ENCODE results near the gene TRAF3IP1.

The TRAF3IP1 gene

DNA sequence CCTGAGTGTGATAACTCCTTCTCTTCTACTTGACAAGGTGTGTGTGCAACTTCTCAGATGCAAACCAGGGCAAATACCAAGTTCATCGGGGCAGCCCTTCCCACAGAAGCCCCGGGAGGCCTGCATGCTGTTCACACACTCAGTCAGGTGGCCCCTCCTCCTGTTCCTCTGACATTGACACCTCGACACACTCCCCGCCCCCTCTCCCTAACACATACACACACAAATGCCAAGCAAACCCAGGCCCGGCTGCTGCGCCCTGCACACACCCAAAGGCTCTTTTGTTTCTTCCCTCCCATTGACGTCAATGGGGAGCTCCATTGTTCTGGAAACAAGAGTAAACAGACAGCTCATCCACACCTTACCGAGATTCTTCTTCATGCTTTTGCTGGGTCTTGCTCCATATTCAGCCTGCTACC lies 30.2 kb upstream of the TRAF3IP1 start:
- Histone ChIP-seq H3K27ac (no peak overlapping the region), H3K27me3 (peaks cover 3% of the 10 kb centered on the region), H3K4me3 (ENCODE audit: low read depth in 1 of 2, low read length in 1 of 2) (no peak overlapping the region), H3K4me1 (ENCODE audit: control insufficient read depth in 1 of 2, insufficient read depth in 1 of 2, low read depth in 1 of 2, low read length in 1 of 2) (peaks cover 23 to 25% of the 10 kb centered on the region in 2 experiments), H3K36me3 (no peaks in the 10 kb centered on the region), H3K9me3 (no peaks in the 10 kb centered on the region)
- TF ChIP-seq, protein P1, sequence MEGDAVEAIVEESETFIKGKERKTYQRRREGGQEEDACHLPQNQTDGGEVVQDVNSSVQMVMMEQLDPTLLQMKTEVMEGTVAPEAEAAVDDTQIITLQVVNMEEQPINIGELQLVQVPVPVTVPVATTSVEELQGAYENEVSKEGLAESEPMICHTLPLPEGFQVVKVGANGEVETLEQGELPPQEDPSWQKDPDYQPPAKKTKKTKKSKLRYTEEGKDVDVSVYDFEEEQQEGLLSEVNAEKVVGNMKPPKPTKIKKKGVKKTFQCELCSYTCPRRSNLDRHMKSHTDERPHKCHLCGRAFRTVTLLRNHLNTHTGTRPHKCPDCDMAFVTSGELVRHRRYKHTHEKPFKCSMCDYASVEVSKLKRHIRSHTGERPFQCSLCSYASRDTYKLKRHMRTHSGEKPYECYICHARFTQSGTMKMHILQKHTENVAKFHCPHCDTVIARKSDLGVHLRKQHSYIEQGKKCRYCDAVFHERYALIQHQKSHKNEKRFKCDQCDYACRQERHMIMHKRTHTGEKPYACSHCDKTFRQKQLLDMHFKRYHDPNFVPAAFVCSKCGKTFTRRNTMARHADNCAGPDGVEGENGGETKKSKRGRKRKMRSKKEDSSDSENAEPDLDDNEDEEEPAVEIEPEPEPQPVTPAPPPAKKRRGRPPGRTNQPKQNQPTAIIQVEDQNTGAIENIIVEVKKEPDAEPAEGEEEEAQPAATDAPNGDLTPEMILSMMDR (IDR thresholded peaks at IDR 0.05) = no peak

DNA sequence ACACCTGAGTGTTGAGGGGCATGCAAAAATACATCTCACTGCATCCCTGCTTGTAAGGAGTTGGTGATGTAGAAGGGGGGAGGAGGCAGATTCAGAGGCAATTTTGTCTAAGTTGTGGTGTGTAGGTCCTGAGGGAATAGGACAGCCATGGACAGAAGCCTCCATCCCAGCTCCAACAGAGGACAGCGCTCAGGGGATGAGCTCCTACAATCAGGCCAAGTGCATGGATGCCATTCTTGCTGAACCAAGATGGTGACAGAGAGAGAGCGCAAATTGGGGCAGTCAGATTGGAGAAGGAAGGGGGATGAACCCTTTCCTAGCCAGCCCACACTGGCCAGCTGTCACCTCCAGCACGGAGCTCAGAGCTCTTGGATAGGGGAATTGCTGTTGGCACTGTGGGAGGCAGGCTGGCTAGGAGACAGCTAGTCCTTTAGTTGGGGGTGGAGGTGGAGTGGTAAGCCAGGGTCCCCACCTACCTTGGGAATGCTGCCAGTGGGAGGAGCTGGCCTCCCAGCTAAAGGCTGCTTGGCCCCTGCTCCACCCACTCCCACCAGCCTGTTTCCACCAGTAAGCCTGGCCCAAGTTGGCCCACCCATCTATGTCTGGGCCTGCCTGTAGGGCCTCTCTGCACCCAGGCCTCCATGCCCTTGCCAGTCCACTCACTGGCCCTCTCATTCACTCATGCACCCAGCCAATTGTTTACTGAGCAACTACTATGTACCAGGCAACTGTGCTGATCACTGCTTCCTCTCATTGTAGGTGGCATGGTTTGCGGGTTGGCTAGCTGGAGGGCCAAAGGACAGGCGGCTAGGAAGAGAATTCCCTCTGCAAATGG lies 29.4 kb upstream of the TRAF3IP1 start:
- Histone ChIP-seq H3K9me3 (no peaks in the 10 kb centered on the region), H3K27me3 (peaks cover 3% of the 10 kb centered on the region), H3K36me3 (no peaks in the 10 kb centered on the region), H3K27ac (no peak overlapping the region), H3K4me3 (ENCODE audit: low read depth in 1 of 2, low read length in 1 of 2) (no peak overlapping the region), H3K4me1 (ENCODE audit: control insufficient read depth in 1 of 2, insufficient read depth in 1 of 2, low read depth in 1 of 2, low read length in 1 of 2) (peaks cover 23 to 25% of the 10 kb centered on the region in 2 experiments)
- TF ChIP-seq, protein P1 (IDR thresholded peaks at IDR 0.05) = no peak

DNA sequence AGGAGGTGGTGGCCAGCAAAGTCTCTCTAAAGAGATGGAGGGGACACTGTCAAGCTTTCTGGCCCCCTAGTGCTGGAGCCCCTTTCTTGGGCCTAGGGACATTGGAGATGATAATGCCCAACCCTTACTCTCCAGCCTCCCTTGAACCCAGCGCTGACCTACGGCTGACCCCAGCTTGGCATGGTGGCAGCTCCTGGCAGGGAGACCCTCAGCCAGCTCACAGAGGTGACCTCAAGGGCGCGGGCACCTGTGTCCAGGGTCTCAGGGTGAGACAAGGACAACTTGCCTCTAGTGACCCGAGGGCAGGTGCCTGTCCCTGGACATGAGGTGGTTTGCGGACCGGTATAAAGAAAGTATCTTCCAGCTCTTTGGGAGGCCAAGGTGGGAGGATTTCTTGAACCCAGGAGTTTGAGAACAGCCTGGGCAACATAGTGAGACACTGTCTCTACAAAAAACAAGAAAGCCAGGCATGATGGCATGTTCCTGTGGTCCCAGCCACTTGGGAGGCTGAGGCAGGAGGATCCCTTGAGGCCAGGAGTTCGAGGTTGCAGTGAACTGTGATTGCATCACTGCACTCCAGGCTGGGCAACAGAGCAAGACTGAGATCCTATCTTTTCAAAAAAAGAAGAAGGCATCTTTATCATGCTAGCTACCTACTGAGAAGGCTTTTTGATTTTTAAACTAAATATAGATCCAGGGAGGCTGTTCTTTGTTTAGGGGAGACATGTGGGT lies 28.6 kb upstream of the TRAF3IP1 start:
- no peak overlapping the region for H3K4me3 ChIP-seq (ENCODE audit: low read depth in 1 of 2, low read length in 1 of 2)
- H3K27me3 ChIP-seq = peaks cover 5% of the 10 kb centered on the region
- no peak overlapping the region for H3K27ac ChIP-seq
- H3K36me3 ChIP-seq = no peaks in the 10 kb centered on the region
- no peaks in the 10 kb centered on the region for H3K9me3 ChIP-seq
- H3K4me1 ChIP-seq (ENCODE audit: control insufficient read depth in 1 of 2, insufficient read depth in 1 of 2, low read depth in 1 of 2, low read length in 1 of 2) = peaks cover 23% of the 10 kb centered on the region in 2 experiments
- TF ChIP-seq, protein P1 (IDR thresholded peaks at IDR 0.05) = no peak

DNA sequence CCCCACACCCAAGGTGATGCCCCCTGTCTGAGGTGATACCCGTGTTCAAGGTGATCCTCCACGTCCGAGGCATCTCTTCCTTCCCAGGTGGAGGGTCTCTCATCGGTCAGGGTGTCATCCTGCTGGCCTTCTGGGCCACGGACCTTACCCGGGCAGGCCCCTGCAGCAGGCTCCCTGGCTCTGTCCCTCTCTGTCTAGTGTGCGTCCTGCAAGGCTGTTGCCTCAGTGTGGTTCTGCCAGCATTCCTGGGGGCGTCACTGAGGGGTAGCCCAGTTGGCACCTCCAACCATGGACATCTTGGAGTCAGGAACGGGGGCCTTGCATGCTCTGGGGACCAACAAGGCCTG lies 26.3 kb upstream of the TRAF3IP1 start:
- Histone ChIP-seq H3K4me1 (ENCODE audit: control insufficient read depth in 1 of 2, insufficient read depth in 1 of 2, low read depth in 1 of 2, low read length in 1 of 2) (peaks cover 7 to 8% of the 10 kb centered on the region in 2 experiments), H3K36me3 (no peaks in the 10 kb centered on the region), H3K27me3 (peaks cover 15% of the 10 kb centered on the region), H3K4me3 (ENCODE audit: low read depth in 1 of 2, low read length in 1 of 2) (no peak overlapping the region), H3K27ac (no peak overlapping the region), H3K9me3 (no peaks in the 10 kb centered on the region)
- TF ChIP-seq, protein P1 (IDR thresholded peaks at IDR 0.05) = no peak

DNA sequence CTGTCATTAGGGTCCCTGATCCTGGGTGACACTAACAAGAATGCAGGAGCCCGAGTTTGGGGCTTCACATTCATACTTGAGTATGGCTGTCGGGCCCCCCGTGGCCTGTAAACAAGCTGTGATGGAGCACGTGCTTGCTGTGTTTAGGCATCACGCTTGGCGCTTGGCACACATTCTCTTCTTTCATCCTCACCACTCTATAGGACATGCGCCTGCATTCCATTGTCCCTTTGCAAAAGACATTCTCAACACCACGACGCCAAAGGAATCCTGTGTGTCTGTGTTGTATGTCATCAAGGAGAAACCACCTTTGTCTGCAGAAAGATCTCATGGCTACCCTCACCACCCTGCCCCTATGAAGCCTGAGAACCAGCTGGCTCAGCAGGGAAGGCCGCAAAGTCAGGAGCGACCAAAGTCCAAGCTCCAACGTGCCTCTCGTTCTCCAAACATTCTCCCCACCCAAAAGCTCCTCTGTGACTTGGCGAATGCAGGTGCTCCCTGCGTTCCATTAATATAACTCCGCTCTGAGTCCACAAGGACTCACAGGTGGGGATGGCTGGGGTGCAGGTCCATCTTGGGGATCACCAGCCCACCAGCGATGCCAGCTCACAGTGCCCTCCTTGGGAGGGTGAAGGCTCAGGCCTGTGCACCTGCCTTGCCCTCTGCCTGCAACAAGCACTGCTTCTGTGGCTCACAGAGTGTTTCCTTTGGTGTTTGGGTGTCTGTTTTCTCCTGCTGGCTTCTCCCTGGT lies 25.8 kb upstream of the TRAF3IP1 start:
- no peaks in the 10 kb centered on the region for H3K36me3 ChIP-seq
- no peak overlapping the region for H3K27ac ChIP-seq
- no peak overlapping the region for H3K4me3 ChIP-seq (ENCODE audit: low read depth in 1 of 2, low read length in 1 of 2)
- H3K4me1 ChIP-seq (ENCODE audit: control insufficient read depth in 1 of 2, insufficient read depth in 1 of 2, low read depth in 1 of 2, low read length in 1 of 2) = peaks cover 1 to 3% of the 10 kb centered on the region in 2 experiments
- TF ChIP-seq, protein P1 (IDR thresholded peaks at IDR 0.05) = no peak
- H3K9me3 ChIP-seq = no peaks in the 10 kb centered on the region
- H3K27me3 ChIP-seq = peaks cover 15% of the 10 kb centered on the region

Measured in neutrophil (primary cell).